OCI-M1 (cell line): ENCODE results near the gene PHACTR1.
A peak's percentile ranks its signal among the peaks of the same experiment; 100 is the strongest.
"Not testable (repeated sequence)": the region's sequence is repeated elsewhere in the genome, so short reads cannot be mapped to it uniquely, and the experiment has no call there.

Source experiments
- DNase-seq: peaks from one replicate; lab custom pipeline; 2025; lab: John Stamatoyannopoulos, UW

The PHACTR1 gene

DNA sequence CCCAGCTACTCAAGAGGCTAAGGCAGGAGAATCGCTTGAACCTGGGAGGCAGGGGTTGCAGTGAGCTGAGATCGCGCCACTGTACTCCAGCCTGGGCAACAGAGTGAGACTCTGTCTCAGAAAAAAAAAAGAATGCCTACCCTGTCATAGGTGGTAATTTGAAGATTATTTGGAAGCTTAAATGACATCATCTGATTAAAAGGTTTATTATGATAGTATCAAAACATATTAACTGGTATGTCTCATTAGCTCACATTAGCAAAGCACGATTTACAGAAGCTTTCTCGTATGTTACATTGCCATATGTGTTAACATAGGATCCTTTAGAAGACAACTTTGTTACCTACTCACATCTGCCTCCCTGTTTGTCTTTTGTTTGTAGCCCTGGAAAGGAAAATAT lies 443.3 kb downstream of the PHACTR1 start:
- not testable (repeated sequence) for DNase-seq

DNA sequence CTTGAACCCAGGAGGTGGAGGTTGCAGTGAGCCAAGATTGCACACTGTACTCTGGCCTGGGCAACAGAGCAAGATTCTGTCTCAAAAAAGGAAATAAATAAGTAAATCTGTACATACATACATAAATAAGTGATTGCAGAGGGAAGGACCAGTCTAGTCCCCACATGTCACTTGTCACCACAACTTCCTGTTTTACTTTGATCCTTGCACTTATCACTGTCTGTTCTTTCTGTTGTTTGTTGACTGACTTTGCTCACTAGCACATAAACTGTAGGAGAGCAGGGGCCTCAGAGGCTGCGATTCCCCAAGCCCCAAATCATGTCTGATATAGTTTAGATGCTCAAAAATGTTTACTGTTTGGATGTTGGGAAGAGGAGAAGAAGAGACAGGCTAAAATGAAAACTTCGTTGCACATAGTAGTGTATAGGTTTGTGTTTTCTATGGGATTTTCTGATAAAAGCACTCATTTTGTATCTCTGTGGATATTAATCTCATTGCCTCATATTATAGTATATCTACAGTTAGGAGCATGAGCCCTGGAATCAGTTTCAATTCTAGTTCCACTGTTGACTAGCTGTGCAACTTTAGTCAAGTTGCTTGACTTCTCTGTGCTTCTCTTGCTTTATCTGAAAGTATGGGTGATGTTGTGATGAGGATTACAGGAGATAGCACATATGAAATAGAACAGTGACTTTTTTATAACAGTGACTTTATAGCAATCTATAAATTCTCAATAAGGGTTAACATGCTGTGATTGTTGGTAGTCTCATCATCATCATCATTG lies 446.8 kb downstream of the PHACTR1 start:
- DNase-seq, result peak; percentile 58

DNA sequence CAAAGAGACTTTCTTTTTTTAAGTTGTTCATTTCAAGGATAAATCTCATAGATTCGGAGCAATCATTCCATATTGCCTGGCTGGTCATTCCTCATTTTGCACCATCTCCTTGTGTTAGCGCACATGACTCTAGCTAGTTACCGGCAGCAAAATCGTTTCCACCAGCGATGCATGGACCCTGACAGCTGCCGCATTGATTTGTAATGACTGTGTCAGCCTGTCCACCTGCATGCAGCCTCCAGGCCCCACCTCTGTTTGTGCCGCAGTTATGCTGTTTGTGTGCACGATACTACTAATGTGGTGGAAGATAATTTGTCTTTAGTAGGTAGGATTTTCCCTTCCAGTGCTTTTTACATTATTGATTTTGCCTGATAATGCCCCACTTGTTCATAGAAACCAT lies 447.7 kb downstream of the PHACTR1 start:
- no peak for DNase-seq

DNA sequence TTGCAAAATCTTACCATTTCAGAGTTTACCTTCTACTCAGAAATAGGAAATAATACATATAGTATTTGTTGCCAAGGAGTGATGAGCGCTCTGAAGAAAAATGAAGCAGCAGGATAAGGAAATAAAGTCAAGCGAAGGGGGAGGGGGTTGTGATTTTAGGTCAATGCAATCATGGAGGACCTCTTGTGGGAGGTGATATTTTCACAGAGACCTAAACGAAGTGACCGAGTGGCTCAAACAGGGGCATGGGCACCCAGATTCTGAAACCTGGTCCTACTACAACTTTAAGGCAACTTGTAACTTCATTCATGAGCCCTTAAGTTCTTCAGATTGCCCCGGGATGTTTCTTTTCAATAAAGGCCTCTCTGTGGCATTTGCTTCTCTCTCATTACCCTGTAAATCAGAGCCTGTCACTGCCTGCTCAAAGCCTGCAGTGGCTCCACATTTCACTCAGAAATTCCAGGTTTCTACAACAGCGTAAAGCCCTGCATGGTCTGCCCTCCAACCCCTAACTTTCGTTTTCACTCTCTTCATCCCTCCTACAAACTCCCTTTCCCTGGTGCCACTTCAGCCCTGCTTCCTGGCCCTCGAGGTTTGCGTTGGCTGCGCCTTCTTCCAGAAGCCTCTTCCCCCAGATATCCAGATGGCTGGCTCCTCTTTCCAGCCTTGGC lies 449.1 kb downstream of the PHACTR1 start:
- peak; percentile 45 for DNase-seq

DNA sequence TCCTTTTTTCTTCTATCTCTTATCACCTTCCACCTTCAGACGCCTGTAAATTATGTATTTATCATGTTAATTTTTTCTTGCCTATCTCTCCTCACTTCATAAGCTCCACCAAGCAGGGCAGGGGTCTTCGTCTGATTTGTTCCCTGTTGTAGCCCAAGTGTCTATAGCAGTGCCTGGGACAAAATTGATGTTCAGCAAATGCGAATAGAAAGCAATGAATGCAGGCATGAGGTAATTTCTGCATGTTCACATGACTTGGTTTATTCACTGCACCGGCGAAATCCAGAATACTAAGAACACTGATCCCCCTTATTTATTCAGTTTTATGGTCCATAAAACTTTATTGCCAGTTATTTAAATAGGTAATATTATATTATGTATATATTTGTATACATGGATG lies 449.7 kb downstream of the PHACTR1 start:
- no peak for DNase-seq

DNA sequence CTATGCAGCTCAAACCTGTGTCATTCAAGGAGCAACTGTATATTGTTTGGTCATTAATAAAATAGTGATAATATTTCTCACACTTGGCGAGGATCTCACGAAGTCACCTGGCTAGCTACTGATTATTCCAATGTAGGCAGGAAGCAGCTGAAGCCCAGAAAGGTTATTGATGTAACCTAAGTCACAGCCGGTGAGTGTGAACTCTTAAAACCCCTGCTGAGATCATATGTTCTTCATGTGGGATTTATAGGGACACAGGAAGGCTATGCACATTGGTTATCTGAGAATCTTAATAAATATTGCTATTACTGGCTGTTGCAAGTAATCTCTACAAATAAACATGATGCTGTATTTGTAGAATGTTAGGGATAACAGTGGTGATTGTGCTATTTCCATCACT lies 450.3 kb downstream of the PHACTR1 start:
- no peak for DNase-seq

DNA sequence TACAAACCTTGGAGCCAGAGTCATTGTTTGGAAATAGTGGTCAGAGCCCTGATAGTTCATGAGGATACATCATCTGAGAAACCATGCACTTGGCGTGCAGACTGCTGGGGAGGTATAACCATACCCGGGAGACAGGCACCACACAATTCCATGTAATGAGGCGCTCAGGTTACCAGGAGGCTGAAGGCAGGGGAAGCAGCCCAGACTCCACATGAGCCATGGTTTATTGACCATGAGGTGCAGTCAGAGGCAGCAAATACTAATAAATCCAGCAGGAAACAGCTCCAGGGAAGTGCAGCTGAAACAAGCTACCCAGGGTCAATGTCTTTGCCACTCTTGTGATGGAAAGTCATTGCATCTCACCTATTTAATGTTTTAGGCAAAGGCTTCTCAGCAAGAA lies 455.7 kb downstream of the PHACTR1 start:
- DNase-seq, result no peak

DNA sequence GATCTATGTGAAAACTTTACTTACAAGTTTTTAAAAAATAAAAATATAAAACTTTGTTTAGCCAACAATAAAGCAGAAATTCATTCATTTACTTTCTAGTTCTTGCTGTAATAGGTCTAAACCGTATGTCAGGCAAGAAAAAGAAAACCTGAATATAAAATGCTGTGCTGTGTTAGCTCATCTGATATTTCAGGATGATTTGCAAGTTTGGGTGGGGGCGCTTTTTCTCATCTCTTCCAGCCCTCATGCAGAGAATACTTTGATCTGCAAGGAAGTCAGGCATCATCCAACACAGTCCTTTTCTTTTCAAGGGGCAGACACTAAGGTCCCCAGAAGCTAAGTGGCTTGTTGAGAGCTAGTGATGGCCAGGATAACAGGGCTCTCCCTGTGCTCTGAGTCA lies 458.5 kb downstream of the PHACTR1 start:
- DNase-seq, result no peak

DNA sequence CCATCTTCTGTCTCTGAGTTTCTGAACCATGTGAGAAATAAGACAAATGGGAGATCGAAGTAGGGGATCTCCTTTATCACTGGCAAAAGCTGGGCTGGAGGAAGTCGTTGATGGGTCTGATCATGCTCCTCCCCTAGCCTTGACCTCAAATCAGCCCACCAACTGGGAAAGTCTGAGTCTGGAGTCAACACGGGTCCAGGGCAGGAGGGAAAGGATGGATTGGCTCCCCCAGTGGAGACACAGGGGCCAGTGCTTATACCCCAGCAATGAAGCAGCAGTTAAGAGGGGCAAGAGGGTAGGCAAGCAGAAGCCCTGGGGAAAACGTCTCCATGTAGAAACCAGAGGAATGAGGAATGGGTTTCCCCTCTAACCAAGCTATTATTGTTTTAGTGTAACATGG lies 459.2 kb downstream of the PHACTR1 start:
- DNase-seq, result no peak

DNA sequence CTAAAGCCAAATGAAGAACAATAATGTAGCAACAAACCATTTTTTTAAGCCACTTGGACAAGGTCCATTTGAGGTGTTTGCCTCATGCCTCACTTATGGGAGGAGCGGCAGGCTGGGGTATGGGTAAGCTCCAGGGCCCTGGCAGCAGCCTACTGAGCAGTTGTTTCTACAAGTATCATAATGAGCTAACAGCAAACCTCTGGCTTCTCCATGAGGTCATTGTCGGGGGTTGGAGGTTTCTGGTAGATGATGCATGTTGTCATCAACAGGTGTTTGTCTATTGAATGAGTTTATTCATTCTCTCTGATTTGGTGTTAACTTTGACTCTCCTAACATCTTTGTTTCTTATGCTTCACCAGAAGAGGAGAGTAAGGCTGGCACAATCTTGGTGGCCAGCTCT lies 461.1 kb downstream of the PHACTR1 start:
- no peak for DNase-seq

DNA sequence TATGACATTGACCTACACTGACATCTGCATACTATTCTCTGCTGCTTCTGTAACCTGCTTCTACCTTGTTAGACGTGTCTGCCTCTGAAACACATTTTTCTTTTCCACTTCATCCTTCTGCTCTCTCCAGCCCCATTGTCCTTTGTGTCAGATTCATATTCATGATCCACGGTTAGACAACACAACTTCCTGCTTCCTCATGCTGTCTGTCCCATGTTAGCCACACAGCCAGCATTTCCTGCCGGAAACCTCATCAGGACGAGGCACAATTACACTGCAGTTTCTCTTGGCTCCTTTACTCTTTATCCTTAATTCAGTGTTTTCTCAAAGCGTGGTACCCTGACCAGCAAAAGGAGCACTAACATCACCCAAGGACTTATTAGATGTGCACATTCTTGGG lies 461.5 kb downstream of the PHACTR1 start:
- DNase-seq, result no peak

DNA sequence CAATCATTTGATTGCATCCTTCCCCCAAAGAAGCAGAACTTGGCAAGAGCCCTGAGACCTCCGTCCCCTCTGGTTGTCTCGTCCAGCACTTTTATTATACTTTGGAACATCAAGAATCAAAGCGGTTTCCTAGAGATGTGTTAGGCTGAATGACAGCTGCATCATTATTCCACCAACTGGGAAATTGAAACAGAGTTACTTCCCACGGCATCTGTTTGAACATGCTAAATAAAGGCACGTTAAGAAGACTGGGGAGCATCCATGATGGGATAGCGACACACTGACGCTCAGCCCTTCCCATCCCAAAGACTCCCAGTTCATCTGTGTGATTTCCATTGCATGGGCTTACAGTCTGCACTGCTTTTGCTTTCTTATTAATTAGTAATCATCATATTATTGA lies 464.0 kb downstream of the PHACTR1 start:
- no peak for DNase-seq

DNA sequence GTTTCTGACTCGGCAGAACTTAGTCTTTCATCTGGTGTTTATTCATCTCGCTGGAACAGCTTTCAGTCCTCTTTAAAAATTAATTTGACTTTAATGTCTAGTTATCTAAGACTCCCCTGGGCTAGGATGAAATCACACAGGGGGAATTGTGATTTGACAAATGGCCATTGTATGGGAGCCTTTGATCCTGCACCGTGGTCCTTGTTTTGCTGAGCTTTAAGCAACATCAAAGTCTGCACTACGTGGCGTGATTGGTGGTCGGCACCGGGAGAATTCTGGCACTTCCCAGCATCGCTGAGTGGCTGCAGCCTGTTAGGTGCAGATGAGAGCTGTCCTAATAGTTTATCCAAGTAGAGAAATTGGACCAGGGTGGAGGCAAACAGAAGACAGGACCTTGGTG lies 464.8 kb downstream of the PHACTR1 start:
- DNase-seq, result no peak

DNA sequence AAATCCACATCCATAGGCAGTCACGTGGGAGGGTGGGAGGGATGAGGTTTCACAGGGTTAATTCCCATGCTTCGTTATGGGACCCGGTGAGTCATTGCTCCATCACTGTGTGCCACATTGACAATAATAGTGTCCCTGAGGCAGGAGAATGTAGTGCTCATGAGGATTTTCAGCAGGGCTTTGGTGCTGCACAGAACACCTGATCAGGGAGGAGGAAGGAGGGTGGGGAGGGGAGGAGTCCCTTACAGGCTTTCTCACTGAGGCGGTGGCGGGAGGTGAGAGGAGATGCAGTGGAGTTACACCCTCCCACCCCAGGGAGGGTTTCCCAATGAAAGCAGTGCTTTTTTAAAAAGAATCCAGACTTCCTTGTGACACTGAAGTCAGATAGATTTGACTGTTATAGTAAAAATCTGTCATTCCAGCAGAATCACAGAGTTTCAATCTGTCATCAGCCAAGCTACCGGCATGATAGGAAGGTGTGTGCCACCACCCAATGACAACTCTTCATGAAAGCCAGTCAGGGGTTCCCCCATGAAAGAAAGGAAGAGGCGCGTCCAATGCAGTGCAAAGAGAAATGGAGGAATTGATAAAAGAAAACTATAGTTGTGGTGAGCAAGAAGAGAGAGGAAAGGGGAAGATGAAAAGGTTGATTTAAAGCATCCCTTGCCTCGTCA lies 467.0 kb downstream of the PHACTR1 start:
- no peak for DNase-seq

DNA sequence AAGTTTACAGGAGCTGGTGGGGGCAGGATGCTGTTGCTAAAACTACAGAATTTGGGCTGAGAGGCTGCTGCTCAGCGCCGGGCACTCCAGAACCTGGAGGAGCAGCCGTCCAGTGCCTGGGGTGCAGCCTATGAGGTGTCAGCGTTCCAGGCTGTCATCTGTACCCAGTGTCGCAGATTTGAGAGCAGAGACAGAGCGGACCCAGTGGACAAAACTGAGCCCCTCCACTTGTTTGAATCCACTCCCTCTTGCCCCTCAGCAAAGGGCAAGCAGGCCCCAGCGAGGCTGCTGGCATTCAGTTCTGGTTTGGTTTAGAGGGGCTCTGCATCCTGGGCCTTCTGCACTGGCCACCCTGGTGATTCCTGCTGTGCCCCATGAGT lies 467.5 kb downstream of the PHACTR1 start:
- DNase-seq, result no peak

DNA sequence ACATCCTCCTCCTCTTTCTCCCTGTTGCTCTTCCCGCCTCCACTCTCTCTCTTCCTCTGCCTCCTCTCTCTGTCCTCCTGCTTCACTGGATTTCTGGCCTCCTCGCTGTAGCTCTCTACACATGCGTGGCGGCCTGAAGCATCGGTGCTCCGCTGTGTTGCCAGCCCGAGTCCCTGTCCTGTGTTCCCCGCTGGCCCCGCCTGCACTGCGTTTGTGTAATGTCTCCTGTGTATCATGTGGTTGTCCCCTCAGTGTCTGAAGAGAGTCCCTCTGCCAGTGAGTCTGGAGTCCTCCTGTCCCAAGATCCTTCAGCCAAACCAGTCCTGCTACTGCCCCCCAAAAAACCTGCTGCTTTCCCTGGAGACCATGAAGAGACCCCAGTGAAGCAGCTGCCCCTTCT lies 468.0 kb downstream of the PHACTR1 start:
- DNase-seq, result no peak

DNA sequence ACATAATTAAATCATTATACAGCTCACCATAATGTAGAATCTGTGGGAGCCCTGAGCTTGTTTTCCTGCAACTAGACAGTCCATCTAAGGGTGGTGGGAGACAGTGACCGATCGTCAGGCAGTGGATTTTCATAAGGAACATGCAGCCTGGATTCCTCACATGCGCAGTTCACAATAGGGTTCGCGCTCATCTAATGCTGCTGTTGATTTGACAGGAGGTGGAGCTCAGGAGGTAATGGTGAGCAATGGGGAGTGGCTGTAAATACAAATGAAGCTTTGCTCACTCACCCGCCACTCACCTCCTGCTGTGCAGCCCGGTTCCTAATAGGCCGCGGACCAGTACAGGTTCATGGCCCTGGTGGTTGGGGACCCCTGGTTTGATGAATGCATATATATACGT lies 470.3 kb downstream of the PHACTR1 start:
- DNase-seq, result no peak

DNA sequence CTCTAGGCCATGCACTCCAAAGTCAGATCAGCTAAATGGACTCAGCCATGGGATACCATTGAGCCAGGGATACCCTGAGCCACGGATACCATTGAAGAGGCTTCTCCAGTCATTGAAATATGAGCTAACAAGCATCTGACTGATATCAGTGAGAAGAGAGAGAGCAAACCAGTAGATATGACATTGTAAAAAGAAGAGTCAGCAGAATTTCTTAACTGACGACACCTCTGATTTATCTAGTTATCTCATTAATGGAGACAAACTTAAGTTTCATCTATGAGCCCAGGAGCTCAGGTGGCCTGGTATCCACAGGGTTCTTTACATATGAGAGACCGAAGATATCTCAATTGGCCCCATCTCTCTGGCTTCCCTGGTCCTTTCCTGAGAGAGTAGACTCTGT lies 471.1 kb downstream of the PHACTR1 start:
- DNase-seq, result no peak

DNA sequence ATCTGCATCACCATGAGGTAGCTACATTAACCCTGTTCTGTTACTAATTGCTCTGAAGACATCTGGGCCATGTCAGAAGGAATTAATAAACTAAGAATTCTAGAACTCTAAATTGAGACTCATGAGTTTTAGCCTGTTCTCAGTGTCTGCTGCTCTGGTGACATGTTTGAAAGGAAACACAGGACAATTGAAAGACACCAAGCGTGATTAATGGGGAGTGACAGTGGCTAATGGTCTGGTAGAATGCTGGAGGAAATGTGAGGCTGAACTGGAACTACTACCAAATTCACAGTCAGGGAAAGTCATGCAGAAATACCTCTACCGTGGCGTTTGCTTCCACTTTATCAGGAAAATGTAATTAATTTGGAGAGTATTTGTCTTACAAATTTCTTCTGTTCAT lies 471.7 kb downstream of the PHACTR1 start:
- no peak for DNase-seq

DNA sequence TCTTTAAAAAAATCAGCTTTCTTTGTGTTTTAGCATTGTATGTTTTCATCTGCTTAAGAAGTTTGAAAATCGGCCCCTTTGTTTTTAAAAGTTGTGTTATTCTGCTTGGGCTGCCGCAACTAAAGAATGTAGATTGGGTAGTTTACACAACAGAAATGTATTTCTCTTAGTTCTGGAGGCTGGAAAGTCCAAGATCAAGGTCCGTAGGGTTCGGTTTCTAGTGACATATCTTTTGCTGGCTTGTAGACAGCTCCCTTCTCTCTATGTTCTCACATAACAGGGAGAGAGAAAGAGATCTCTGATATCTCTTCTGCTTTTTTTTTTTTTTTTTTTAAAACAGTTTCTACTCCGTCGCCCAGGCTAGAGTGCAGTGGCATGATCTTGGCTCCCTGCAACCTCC lies 473.1 kb downstream of the PHACTR1 start:
- no peak for DNase-seq

DNA sequence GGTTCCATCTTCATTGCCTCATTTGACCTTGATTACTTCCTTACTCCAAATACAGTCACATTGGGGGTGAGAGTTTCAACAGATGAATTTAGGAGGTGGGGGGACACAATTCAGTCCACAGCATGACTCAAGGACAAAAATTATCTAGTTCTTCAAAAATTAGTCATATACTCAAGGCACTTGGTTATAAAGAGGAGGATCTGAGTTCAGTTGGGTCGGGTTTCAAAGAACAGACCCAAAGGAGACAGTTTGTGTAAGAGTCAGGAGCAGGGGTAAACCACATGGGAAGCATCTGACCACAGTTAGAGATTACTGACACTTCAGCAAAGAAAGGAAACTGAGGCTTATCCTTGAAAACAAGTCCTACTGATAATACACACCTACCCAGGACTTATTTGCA lies 473.8 kb downstream of the PHACTR1 start:
- DNase-seq, result peak; percentile 18

DNA sequence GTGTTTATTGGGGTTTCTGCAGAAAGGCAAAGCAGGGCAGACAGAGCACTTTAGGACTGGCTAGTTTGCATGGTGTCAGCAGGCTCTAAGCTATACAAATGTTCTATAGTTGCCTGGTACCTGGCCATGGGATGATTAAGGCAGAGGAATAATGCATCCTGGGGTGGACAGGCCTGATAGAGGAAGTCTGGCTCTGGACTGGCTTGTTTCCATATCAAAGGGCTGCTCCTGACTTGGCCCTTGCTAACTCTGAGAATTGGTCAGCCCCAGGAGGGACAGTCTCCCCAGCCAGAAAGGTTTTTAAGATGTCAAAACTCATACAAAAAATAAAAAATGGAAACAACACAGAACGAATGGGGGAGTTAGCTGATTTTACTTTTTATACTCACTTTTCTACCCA lies 474.9 kb downstream of the PHACTR1 start:
- DNase-seq, result peak; percentile 27

DNA sequence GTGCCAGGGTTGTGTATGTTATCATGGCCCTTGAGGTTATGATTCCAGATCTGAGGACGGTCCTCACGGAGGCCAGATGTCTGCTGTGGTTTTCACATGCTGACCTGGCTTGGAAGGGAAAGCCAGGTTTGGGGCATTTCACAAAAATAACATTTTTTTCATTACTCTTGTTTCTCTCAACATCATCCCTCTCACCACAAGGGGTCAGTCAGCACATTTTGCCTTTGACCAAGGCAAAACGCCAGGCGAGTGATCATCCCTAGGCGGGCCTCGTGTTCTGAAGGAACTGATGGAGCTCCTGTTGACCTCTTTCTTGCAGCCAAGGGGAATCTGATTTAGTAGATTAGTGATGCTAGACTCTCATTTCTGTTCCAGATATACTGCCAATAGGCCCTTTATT lies 478.3 kb downstream of the PHACTR1 start:
- peak; percentile 89 for DNase-seq
